HCT116 (cell line): ENCODE measurements around the gene SNRNP40. TPM values are rescaled to one million over a fixed set of nuclear protein-coding genes. Genes with fewer than 3 reads are reported as not detected.

ENCODE experiments used
- ATAC-seq: fragments of 200-7000 bp; cut with Tn5 transposase; 2 replicates; pipeline ENCODE4 v1.9.1; 2020; ENCODE audit warnings: mild to moderate bottlenecking, moderate library complexity
- BruUV-seq: library from RNA; stranded (reverse); fragments of 400-500 nt; replicated peaks from 2 replicates; lab custom pipeline; 2021; lab: Mats Ljungman, UMichigan
- CTCF ChIA-PET: fragments of 300-600 bp; sonication (Branson Sonifier 250); formaldehyde crosslinking; loops from one replicate; lab custom pipeline; 2021; ENCODE audit warnings: antibody characterized with exemption; lab: Charles Lee
- POLR2A ChIA-PET: fragments of 300-600, 350-600 bp; sonication (Branson Sonifier 250); formaldehyde crosslinking; loops from one replicate; lab custom pipeline; 2021; ENCODE audit warnings: antibody characterized with exemption; lab: Charles Lee
- RAD21 ChIA-PET, 2 experiments: fragments of 300-600 bp; sonication (Branson Sonifier 250); formaldehyde crosslinking; loops; one replicate each; lab custom pipeline; 2023; ENCODE audit warnings: low total read pairs in 2 of 2; ENCODE audit not compliant: uncharacterized antibody in 2 of 2, unreplicated experiment in 2 of 2, low non-redundant PET in 1 of 2; lab: Charles Lee
- DNase-seq: peaks from one replicate; pipeline ENCODE4 v3.0.0-alpha.2; 2010; ENCODE audit warnings: low read depth, low spot score
- H2AFZ ChIP-seq: fragments of 200-600 bp; shearing (Covaris generic), sonication (generic); 2 replicates; pipeline ENCODE4 v1.6.1; 2017; ENCODE audit warnings: low read depth, mixed run types, mixed read lengths, antibody characterized with exemption, low read length; ENCODE audit not compliant: poor library complexity, severe bottlenecking
- H3K27ac ChIP-seq: 2 replicates; pipeline ENCODE4 v1.5.1; 2012; ENCODE audit warnings: low read depth, low read length
- H3K27me3 ChIP-seq: fragments of 200-600 bp; sonication (generic); 2 replicates; pipeline ENCODE4 v1.6.1; 2016; ENCODE audit warnings: mixed run types, low read length, mixed read lengths; ENCODE audit not compliant: insufficient read depth
- H3K36me3 ChIP-seq, 2 experiments: fragments of 200-500 bp in 1 of 2; fragments of 200-600 bp in 1 of 2; sonication (Bioruptor generic) in 1 of 2; sonication (generic) in 1 of 2; 2 replicates each; pipeline versions ENCODE4 v1.5.1 to v1.6.1; 2014 to 2016; ENCODE audit warnings: low read length in 2 of 2, inconsistent platforms in 1 of 2, mixed read lengths in 1 of 2, mixed run types in 1 of 2; ENCODE audit not compliant: insufficient read depth in 2 of 2, control insufficient read depth in 1 of 2
- H3K4me1 ChIP-seq, 2 experiments: fragments of 200-600 bp in 1 of 2; sonication (generic) in 1 of 2; 2 replicates each; pipeline versions ENCODE4 v1.5.1 to v1.6.1; 2012 to 2017; ENCODE audit warnings: low read length in 2 of 2, inconsistent platforms in 1 of 2, mild to moderate bottlenecking in 1 of 2, mixed read lengths in 1 of 2, mixed run types in 1 of 2, moderate library complexity in 1 of 2; ENCODE audit not compliant: insufficient read depth in 2 of 2, control insufficient read depth in 1 of 2
- H3K4me2 ChIP-seq: fragments of 200-600 bp; sonication (generic); 2 replicates; pipeline ENCODE4 v1.6.1; 2017; ENCODE audit warnings: mixed run types, low read length, mixed read lengths
- H3K4me3 ChIP-seq, 2 experiments: fragments of 200-600 bp in 1 of 2; sonication (generic) in 1 of 2; replicated peaks in 1 of 2; 2 replicates each; pipeline ENCODE4 v1.5.1; 2011 to 2016; ENCODE audit warnings: low read length in 2 of 2, control low read depth in 1 of 2, low read depth in 1 of 2, mild to moderate bottlenecking in 1 of 2, mixed read lengths in 1 of 2, mixed run types in 1 of 2
- H3K79me2 ChIP-seq: fragments of 200-600 bp; sonication (generic); 2 replicates; pipeline ENCODE4 v1.6.1; 2017; ENCODE audit warnings: mild to moderate bottlenecking, mixed run types, low read length, moderate library complexity, mixed read lengths; ENCODE audit not compliant: insufficient read depth
- H3K9ac ChIP-seq: fragments of 200-600 bp; sonication (generic); 2 replicates; pipeline ENCODE4 v1.6.1; 2016; ENCODE audit warnings: low read length, mixed read lengths
- H3K9me2 ChIP-seq: fragments of 200-600 bp; sonication (generic), shearing (Covaris generic); 2 replicates; pipeline ENCODE4 v1.6.1; 2017; ENCODE audit warnings: mixed run types, mild to moderate bottlenecking, moderate library complexity; ENCODE audit not compliant: insufficient read depth
- H3K9me3 ChIP-seq, 2 experiments: fragments of 200-500 bp in 1 of 2; fragments of 200-600 bp in 1 of 2; sonication (Bioruptor generic) in 1 of 2; sonication (generic) in 1 of 2; 2 replicates each; pipeline ENCODE4 v1.6.1; 2014 to 2017; ENCODE audit warnings: low read length in 2 of 2, mixed read lengths in 2 of 2, inconsistent platforms in 1 of 2, low read depth in 1 of 2, mild to moderate bottlenecking in 1 of 2, mixed run types in 1 of 2, moderate library complexity in 1 of 2; ENCODE audit not compliant: control insufficient read depth in 1 of 2, insufficient read depth in 1 of 2
- H4K20me1 ChIP-seq: fragments of 200-600 bp; sonication (generic), shearing (Covaris generic); 2 replicates; pipeline ENCODE4 v1.6.1; 2017; ENCODE audit warnings: mixed run types, mild to moderate bottlenecking, moderate library complexity; ENCODE audit not compliant: insufficient read depth
- CTCF ChIP-seq, 3 experiments: fragments of 200-600 bp in 1 of 3; sonication (generic) in 1 of 3; IDR thresholded peaks in 2 of 3; conservative IDR thresholded peaks in 1 of 3; 2 replicates each; pipeline ENCODE4 v1.5.1; 2012 to 2017; ENCODE audit warnings: low read depth in 2 of 3, low read length in 2 of 3, antibody characterized with exemption in 1 of 3, borderline replicate concordance in 1 of 3, control low read depth in 1 of 3, mild to moderate bottlenecking in 1 of 3, mixed read lengths in 1 of 3, mixed run types in 1 of 3, moderate library complexity in 1 of 3; ENCODE audit not compliant: insufficient read depth in 1 of 3
- RAD21 ChIP-seq: IDR thresholded peaks from 2 replicates; pipeline ENCODE4 v1.6.1; 2012; ENCODE audit warnings: low read depth, mild to moderate bottlenecking
- REST ChIP-seq: IDR thresholded peaks from 2 replicates; pipeline ENCODE4 v1.6.1; 2012; ENCODE audit warnings: low read depth
- SP1 ChIP-seq: IDR thresholded peaks from 2 replicates; pipeline ENCODE4 v1.6.1; 2012; ENCODE audit warnings: low read depth
- intact Hi-C: fragments of 100-400 bp; cut with micrococcal nuclease; formaldehyde crosslinking; loops from 2 replicates; pipeline ENCODE4 v1.10.0; 2022
- total RNA-seq: library from RNA; stranded (reverse); gene quantifications from one replicate; pipeline ENCODE4 v1.2.1, GENCODE V29; 2021; ENCODE audit not compliant: unreplicated experiment

SNRNP40 gene
- total RNA-seq, 1 experiment from 2014 or later: 91.8 TPM

GRCh38 chr1:31335007-31335406, 38.4 kb upstream of the SNRNP40 start:
- Histone ChIP-seq H3K27me3 (no peaks in the 10 kb centered on the region), H3K4me1 (no peaks in the 10 kb centered on the region), H2AFZ (no peak overlapping the region), H4K20me1 (0 out of 2 replicates have a peak, but pooled peaks cover 3% of the 10 kb centered on the region), H3K36me3 (0 out of 4 replicates have a peak, but pooled peaks cover 0 to 2% of the 10 kb centered on the region in 2 experiments), H3K4me2 (no peak overlapping the region), H3K79me2 (no peaks in the 10 kb centered on the region), H3K27ac (no peak overlapping the region), H3K9me2 (no peaks in the 10 kb centered on the region), H3K9me3 (no peaks in the 10 kb centered on the region), H3K4me3 (no peak overlapping the region), H3K9ac (no peak overlapping the region)
- ATAC-seq: peak; percentile 77
- BruUV-seq: no TSS peak
- peak; percentile 32 for DNase-seq
- RAD21 ChIA-PET: no interaction called here
- intact Hi-C loops: loop anchor here (1.0 kb wide), 1 partner anchor 151 kb away; no protein-coding TSS in a partner anchor
- POLR2A ChIA-PET: no interaction called here
- CTCF ChIA-PET: interaction anchor here (2.5 kb wide), 1 partner anchor 150 kb away, joined by 8 read pairs; no protein-coding TSS in a partner anchor
- TF ChIP-seq SP1 (no peak), RAD21 (peak; percentile 71), CTCF (IDR thresholded peaks at IDR 0.05 in 2 of 3, conservative IDR thresholded peaks at IDR 0.05 in 1 of 3; ENCODE audit: borderline replicate concordance in 1 of 3, insufficient read depth in 1 of 3, low read depth in 2 of 3, low read length in 2 of 3) (peak; percentile 59 to 77 (median 63)), REST (no peak)
- TF ChIP-seq, all 23 proteins: peak for 2
